ENCODE results near the gene CCL11. TPM values are rescaled to one million over a fixed set of nuclear protein-coding genes. Genes with fewer than 3 reads are reported as not detected.

Gene CCL11
- not detected for polyA plus RNA-seq (2012; ENCODE audit: insufficient read depth, insufficient read length)

- H3K4me3 ChIP-seq (ENCODE audit: low read length) = no peak within 1 kb of the TSS
- DNase-seq (ENCODE audit: low read depth, low spot score) = no peak
Measured at GRCh38 chr17:34285286-34285792, at the start of gene CCL11. Gene CCL11, plus strand, starts transcription at chr17:34285742. Its CDS starts 67 bp downstream, at chr17:34285809.

- DNase-seq (ENCODE audit: low read depth, low spot score) = no peak
- H3K4me3 ChIP-seq (ENCODE audit: low read length) = no peak overlapping the region
Measured at GRCh38 chr17:34236281-34236892, 49.2 kb upstream of the CCL11 start.

GRCh38 chr17:34237458-34237857, 48.1 kb upstream of the CCL11 start:
- no peak for DNase-seq (ENCODE audit: low read depth, low spot score)

DNA sequence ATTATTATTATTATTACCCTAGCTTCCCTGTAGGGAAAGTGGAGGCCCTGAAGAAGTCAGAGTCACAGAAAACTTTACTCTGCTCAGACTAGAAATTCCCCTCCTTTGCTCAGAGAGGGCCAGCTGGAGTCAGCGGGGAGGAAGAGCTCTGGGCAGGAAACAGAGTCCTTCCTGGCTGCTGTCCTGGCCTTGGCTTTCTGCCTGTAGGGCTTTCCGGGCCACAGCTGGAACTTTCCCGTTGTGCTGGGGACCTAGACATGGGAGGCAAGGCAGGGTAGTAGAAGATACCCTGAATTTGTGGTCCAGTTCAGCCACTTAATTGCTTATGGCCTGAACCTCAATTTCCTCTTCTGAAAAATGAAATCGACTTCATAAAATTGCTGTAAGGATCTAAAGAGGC, 44.5 kb upstream of the CCL11 start:
- H3K4me3 ChIP-seq (ENCODE audit: low read length) = no peak overlapping the region
- no peak for DNase-seq (ENCODE audit: low read depth, low spot score)

More at GRCh38 chr17:34237458-34237857, 48.1 kb upstream of the CCL11 start:
- no peak overlapping the region for H3K4me3 ChIP-seq (ENCODE audit: low read length)

- DNase-seq (ENCODE audit: low read depth, low spot score) = no peak
- H3K4me3 ChIP-seq (ENCODE audit: low read length) = no peak overlapping the region
Measured at GRCh38 chr17:34242587-34243363, 42.8 kb upstream of the CCL11 start.

DNA sequence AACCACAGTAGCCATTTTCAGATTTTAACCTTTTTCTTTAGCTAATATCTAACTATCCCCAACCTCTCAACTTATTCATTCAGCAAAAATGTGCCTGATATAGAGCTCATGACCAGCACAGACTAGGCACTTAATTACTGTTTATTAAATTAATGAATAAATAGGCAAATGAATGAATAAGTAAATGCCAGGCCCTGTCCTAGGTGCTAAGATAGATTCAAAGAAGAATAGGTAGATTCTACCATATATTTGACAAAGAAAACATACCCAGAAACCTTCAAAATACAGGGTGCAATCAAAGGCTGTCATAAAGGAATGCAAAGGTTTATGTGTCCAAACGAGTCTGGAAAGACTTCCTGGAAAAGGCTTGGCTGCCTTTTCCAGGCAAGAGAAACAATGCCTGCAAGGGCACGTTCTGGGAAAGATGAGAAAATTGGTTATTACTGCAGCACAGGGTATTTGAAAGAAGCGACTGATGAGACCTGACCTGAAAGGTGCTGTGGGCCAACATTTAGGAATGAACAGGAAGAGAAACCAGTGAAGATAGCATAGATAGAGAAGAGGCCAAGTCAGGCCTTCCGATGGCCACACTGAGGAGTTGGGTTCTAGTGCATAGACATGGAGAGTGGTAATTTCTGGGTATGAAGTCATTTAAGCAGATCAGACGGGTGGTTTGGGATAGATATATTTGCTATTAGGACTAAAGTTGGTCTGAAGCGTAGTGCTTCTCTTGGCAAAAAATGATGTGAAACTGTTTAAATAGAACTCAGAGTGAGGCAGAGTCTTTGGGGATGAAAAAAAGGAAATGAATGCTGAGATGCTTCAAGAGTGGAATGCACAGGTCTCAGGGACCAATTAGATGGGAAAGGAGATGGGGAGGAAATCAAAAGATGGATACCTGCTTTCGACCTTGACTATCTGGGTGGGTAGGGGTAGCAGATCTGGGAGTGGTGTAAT, 41.9 kb upstream of the CCL11 start:
- no peak overlapping the region for H3K4me3 ChIP-seq (ENCODE audit: low read length)
- DNase-seq (ENCODE audit: low read depth, low spot score) = no peak

- H3K4me3 ChIP-seq (ENCODE audit: low read length) = no peak overlapping the region
- DNase-seq (ENCODE audit: low read depth, low spot score) = no peak
Measured at GRCh38 chr17:34245351-34245905, 40.1 kb upstream of the CCL11 start.

DNA sequence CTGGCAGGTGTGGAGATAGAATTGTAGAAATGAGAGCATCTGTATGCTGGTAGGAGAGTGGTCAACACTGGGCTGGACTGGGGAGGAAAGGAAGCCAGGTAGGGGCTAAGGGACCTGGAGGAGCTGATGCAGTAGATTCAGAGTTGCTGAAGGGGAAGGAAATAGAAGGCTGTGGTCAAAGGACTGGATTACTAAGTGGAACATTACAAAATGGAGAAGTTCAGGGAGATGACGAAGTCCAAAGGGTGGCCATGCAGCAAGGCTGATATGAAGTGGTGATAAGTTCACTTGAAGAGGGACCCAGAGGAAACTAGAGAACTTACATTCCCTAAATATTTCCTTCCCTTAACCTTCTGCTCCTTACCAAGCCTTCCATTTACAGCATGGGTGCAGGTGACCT, 39.1 kb upstream of the CCL11 start:
- no peak overlapping the region for H3K4me3 ChIP-seq (ENCODE audit: low read length)
- no peak for DNase-seq (ENCODE audit: low read depth, low spot score)

- H3K4me3 ChIP-seq (ENCODE audit: low read length) = no peak overlapping the region
- DNase-seq (ENCODE audit: low read depth, low spot score) = no peak
Measured at GRCh38 chr17:34246881-34247280, 38.7 kb upstream of the CCL11 start.

- no peak for DNase-seq (ENCODE audit: low read depth, low spot score)
- no peak overlapping the region for H3K4me3 ChIP-seq (ENCODE audit: low read length)
Measured at GRCh38 chr17:34248511-34249024, 37.0 kb upstream of the CCL11 start.

DNA sequence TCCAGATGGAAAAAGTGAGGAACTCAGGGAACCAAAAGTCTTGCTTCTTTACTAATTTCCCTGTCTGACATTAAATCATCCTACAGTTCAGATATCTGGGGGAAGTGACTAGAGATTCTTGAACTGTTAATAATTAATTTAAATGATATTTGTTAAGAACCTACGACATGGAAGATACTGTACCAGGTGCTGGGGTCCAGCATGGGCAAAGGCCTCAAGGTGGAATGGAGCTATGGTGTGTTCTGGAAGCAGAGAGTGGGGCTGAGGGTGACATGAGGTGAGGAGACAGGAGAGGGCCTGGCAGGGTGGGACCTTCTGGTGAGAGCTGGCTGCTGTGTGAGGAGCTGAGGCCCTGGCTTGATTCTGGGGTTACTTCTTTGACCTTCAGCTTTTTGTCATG, 36.5 kb upstream of the CCL11 start:
- no peak overlapping the region for H3K4me3 ChIP-seq (ENCODE audit: low read length)
- DNase-seq (ENCODE audit: low read depth, low spot score) = no peak

- H3K4me3 ChIP-seq (ENCODE audit: low read length) = no peak overlapping the region
- DNase-seq (ENCODE audit: low read depth, low spot score) = no peak
Measured at GRCh38 chr17:34249478-34249877, 36.1 kb upstream of the CCL11 start.

- DNase-seq (ENCODE audit: low read depth, low spot score) = no peak
Measured at GRCh38 chr17:34251186-34251585, 34.4 kb upstream of the CCL11 start.

GRCh38 chr17:34252095-34252443, 33.5 kb upstream of the CCL11 start:
- DNase-seq (ENCODE audit: low read depth, low spot score) = no peak

More at GRCh38 chr17:34251186-34251585, 34.4 kb upstream of the CCL11 start:
- H3K4me3 ChIP-seq (ENCODE audit: low read length) = no peak overlapping the region

DNA sequence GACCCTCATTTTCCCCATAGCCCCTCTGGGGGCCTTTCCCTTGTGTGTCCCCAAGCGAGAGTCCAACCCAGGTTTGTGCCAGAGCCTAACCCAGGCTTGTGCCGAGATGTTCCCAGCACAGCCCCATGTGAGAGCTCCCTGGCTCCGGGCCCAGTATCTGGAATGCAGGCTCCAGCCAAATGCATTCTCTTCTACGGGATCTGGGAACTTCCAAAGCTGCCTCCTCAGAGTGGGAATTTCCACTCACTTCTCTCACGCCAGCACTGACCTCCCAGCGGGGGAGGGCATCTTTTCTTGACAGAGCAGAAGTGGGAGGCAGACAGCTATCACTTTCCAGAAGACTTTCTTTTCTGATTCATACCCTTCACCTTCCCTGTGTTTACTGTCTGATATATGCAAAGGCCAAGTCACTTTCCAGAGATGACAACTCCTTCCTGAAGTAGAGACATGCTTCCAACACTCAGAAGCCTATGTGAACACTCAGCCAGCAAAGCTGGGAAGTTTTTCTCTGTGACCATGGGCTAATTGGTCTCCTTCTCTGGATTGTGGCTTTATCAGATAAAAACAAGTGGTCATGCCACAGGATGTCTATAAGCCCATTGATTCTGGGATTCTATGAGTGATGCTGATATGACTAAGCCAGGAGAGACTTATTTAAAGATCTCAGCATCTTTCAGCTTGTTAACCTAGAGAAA, 33.0 kb upstream of the CCL11 start:
- H3K4me3 ChIP-seq (ENCODE audit: low read length) = no peak overlapping the region
- no peak for DNase-seq (ENCODE audit: low read depth, low spot score)

More at GRCh38 chr17:34252095-34252443, 33.5 kb upstream of the CCL11 start:
- H3K4me3 ChIP-seq (ENCODE audit: low read length) = no peak overlapping the region

DNA sequence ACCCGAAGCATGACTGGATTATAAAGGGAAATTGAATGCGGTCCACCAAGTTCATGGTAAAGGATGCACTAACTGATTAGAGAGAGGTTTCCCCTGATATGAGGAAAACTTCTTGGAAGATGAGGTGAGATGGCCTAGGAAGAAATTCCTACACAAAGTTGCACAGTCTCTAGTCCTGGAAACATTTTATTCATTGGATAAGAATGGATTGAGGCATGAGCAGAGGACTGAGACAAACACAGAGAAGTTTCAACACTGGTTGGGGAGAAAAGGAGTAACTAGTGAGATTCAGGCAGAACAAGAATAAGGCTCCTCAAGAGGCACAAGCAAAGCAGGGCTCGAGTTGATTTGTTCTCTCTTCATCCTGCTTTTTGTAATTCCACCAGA, 32.4 kb upstream of the CCL11 start:
- no peak for DNase-seq (ENCODE audit: low read depth, low spot score)
- no peak overlapping the region for H3K4me3 ChIP-seq (ENCODE audit: low read length)

GRCh38 chr17:34254146-34254545, 31.4 kb upstream of the CCL11 start:
- no peak overlapping the region for H3K4me3 ChIP-seq (ENCODE audit: low read length)
- DNase-seq (ENCODE audit: low read depth, low spot score) = no peak

- no peak within 1 kb of the TSS for H3K4me3 ChIP-seq (ENCODE audit: low read length)
- no peak for DNase-seq (ENCODE audit: low read depth, low spot score)
Measured at GRCh38 chr17:34254651-34255380, 30.7 kb upstream of the CCL11 start, which contains the start of gene CCL2. Gene CCL2, plus strand, starts transcription at chr17:34255285. Its CDS starts 65 bp downstream, at chr17:34255350.

Measured in Jurkat, Clone E6-1 (cell line).